ENCODE data around the gene TAC3.

DNA sequence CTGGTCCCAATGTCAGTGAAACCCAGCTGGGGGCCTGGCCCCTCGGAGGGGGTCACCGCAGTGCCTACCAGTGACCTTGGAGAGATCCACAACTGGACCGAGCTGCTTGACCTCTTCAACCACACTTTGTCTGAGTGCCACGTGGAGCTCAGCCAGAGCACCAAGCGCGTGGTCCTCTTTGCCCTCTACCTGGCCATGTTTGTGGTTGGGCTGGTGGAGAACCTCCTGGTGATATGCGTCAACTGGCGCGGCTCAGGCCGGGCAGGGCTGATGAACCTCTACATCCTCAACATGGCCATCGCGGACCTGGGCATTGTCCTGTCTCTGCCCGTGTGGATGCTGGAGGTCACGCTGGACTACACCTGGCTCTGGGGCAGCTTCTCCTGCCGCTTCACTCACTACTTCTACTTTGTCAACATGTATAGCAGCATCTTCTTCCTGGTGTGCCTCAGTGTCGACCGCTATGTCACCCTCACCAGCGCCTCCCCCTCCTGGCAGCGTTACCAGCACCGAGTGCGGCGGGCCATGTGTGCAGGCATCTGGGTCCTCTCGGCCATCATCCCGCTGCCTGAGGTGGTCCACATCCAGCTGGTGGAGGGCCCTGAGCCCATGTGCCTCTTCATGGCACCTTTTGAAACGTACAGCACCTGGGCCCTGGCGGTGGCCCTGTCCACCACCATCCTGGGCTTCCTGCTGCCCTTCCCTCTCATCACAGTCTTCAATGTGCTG lies 21.0 kb downstream of the TAC3 start:
- TF ChIP-seq EZH2 (IDR thresholded peaks at IDR 0.05; ENCODE audit: borderline replicate concordance) (no peak), EZH2phosphoT487 (IDR thresholded peaks at IDR 0.05; ENCODE audit: low read depth, severe bottlenecking, unreplicated experiment) (no peak)
- TF ChIP-seq, protein P1, sequence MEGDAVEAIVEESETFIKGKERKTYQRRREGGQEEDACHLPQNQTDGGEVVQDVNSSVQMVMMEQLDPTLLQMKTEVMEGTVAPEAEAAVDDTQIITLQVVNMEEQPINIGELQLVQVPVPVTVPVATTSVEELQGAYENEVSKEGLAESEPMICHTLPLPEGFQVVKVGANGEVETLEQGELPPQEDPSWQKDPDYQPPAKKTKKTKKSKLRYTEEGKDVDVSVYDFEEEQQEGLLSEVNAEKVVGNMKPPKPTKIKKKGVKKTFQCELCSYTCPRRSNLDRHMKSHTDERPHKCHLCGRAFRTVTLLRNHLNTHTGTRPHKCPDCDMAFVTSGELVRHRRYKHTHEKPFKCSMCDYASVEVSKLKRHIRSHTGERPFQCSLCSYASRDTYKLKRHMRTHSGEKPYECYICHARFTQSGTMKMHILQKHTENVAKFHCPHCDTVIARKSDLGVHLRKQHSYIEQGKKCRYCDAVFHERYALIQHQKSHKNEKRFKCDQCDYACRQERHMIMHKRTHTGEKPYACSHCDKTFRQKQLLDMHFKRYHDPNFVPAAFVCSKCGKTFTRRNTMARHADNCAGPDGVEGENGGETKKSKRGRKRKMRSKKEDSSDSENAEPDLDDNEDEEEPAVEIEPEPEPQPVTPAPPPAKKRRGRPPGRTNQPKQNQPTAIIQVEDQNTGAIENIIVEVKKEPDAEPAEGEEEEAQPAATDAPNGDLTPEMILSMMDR (IDR thresholded peaks at IDR 0.05; ENCODE audit: poor library complexity), result no peak

All from hepatocyte (in vitro differentiated cells).